ENCODE results near the gene LGALS7.
"Not testable (repeated sequence)": the region's sequence is repeated elsewhere in the genome, so short reads cannot be mapped to it uniquely, and the experiment has no call there.

DNA sequence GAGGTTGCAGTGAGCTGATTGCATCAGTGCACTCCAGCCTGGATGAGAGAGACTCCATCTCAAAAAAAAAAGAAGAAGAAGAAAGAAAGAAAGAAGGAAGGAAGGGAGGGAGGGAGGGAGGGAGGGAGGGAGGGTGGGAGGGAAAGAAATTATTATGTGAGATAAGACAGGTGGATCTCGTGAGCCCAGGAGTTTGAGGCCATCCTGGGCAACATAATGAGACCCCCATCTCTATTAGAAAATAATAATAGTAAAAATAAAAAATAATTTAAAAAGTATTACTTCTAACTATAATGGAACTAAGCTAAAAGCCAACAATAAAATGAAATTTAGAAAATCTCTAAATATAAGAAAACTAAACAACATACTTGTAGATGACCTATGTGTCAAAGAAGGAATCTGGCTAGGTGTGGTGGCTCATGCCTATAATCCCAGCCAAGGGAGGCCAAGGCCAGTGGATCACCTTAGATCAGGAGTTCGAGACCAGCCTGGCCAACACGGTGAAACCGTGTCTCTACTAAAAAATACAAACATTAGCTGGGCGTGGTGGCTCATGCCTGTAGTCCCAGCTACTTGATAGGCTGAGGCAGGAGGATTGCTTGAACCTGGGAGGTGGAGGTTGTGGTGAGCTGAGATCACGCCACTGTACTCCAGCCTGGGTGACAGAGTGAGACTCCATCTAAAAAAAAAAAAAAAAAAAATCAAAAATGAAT, 12.4 kb downstream of the LGALS7 start:
- not testable (repeated sequence) for TF ChIP-seq CTCF (IDR thresholded peaks at IDR 0.05); TAF1 (IDR thresholded peaks at IDR 0.05; ENCODE audit: borderline replicate concordance, low read depth, low read length); NRF1 (IDR thresholded peaks at IDR 0.05; ENCODE audit: low read depth, low read length); NFIC (IDR thresholded peaks at IDR 0.05; ENCODE audit: borderline replicate concordance); POLR2AphosphoS5 (IDR thresholded peaks at IDR 0.05; ENCODE audit: low read depth, low read length); FOXM1 (IDR thresholded peaks at IDR 0.05; ENCODE audit: low read depth); SIN3A (IDR thresholded peaks at IDR 0.05; ENCODE audit: borderline replicate concordance, low read depth, low read length); RFX5 (IDR thresholded peaks at IDR 0.05; ENCODE audit: low read length); REST (IDR thresholded peaks at IDR 0.05; ENCODE audit: low read depth, low read length); PBX3 (IDR thresholded peaks at IDR 0.05); EP300 (IDR thresholded peaks at IDR 0.05; ENCODE audit: borderline replicate concordance in 1 of 2, low read depth in 1 of 2, low read length in 1 of 2); GABPA (IDR thresholded peaks at IDR 0.05; ENCODE audit: low read depth)

All from SK-N-SH (cell line).